Neural progenitor cell (in vitro differentiated cells): ENCODE data around the gene RBFOX2.

ENCODE experiments used
- CTCF ChIP-seq: fragments of 200-600 bp; sonication (generic); IDR thresholded peaks from 2 replicates; pipeline ENCODE4 v1.5.1; 2017; ENCODE audit warnings: antibody characterized with exemption, mild to moderate bottlenecking
- EZH2 ChIP-seq: fragments of 200-600 bp; sonication (generic); IDR thresholded peaks from 2 replicates; pipeline ENCODE4 v1.6.1; 2017; ENCODE audit warnings: antibody characterized with exemption, mild to moderate bottlenecking, moderate library complexity

- TF ChIP-seq EZH2 (no peak), CTCF (no peak)
Measured at GRCh38 chr22:35728639-35729308, 299.9 kb downstream of the RBFOX2 start.
